ENCODE measurements around the gene FAH.

Gene FAH

DNA sequence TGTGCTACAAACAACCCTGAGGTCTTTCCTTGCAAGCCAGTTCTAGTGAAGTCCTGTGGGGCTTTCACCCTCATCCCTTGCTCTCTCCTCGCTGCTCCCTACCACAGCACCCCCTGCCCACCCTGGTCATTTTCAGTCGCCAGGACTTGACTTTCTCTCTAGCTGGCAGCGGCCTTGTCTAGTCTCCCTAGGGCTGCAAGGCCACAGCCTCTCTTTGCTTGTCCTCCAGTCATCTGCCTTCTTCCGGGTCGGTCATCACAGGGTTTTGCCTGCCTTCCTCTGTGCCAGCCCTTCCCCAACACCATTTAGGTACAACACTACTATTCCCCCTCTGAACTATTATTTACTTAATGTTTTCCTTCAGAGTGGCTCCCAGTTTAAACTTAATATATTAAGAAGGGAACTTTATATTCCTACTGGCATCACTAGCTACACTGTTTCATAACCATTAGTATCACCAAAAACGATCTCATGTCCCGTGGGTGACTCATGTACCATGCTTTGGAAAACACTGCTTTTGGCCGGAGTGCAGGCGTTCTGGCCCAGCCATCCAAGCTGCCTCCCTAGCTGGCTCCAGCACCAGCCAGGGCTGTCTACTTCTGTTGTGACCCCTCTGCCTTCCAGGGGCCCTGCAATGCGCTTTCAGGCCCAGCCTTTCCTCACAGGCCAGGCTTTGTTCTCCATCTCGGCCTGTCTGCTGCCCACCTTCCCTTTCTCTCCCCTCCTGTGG lies 21.4 kb downstream of the FAH start:
- DNase-seq, result no peak

DNA sequence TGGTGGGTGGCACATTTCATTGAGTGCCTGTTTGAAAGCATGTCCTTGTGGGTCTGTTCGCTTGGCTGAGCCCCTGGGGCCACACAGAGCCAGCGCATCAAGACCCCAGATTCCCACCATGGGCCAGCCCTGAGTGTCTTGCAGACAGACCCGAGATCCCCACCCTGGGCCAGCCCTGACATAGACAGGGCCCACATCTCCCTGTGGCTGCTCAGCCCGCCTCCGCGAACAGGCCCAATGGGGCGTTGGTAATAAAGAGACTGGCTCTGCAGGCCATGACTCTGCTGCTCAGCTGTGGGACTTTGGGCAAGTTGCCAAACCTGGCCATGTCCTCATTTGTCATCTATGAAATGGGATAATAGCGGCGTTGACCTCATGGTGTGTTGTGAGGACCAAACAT lies 22.6 kb downstream of the FAH start:
- no peak for DNase-seq

GRCh38 chr15:80176443-80176842 lies 23.6 kb downstream of the FAH start:
- DNase-seq, result no peak

DNA sequence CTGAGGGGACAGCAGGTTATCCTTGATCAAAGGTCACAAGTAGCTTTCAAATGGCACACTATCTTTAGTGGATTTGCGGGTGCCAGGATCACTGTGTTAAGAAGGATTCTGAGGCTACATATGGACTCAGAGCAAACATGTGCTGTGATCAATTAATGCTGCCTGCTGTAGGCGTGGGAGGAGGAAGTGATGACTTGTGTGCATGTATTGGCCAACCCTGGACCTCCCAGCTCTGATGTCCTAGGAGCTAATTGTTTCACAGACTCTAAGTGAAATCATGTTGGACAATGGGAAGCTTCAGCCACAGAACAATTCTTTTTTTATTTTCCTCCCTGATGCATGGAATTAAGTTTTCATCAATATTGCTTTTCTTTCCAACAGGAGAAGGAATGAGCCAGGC lies 24.4 kb downstream of the FAH start:
- DNase-seq, result peak; percentile 3 to 7

- no peak for DNase-seq
Measured at GRCh38 chr15:80179025-80179759, 26.4 kb downstream of the FAH start.

DNA sequence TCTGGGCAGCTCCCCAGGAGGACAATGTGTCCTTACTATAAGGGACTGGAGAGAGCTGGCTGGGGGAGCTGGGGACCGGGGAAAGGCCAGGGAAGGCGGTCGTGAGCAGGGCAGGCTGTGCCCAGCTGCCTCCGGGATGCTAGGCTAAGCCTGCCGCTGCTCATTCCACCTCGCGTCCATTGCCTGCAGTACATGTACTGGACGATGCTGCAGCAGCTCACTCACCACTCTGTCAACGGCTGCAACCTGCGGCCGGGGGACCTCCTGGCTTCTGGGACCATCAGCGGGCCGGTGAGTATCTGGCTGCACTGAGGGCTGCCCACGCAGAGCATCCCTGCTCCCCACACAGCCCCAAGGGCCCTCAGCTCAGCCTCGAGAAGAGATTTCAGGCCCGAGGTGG lies 27.1 kb downstream of the FAH start:
- no peak for DNase-seq

- no peak for DNase-seq
Measured at GRCh38 chr15:80180468-80180867, 27.7 kb downstream of the FAH start.

GRCh38 chr15:80180986-80181385 lies 28.2 kb downstream of the FAH start:
- no peak for DNase-seq

DNA sequence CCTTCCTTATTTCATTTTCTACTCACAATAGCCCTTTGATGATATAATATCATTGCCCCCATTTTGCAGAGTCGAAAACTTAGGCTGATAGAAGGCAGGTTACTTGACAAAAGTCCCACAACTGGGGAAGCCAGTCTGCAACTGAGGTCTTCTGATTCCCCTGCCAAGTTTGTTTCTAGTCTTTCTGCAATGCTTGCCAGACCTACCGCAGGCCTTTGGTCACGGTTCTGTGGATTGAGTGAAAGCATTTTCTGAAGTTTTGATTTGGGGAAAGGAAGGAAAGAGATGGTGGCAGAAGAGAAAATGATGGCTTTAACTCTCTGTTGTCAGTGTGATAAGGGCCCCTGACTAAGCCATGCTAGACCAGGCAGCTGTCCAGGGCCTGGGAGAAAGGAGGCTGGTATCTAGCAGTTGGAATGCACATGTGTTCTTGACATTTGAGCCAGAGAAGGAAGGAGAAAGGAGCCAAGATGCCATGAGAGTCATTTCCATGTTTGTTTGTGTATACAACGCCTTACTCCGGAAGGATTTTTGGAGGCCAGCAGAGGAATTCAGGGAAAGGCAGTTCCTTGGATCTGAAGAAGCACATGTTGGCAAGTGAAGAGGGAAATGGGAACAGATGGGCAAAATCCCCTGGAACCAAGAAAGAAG lies 29.9 kb downstream of the FAH start:
- DNase-seq, result no peak

- no peak for DNase-seq
Measured at GRCh38 chr15:80183306-80183705, 30.5 kb downstream of the FAH start.

DNA sequence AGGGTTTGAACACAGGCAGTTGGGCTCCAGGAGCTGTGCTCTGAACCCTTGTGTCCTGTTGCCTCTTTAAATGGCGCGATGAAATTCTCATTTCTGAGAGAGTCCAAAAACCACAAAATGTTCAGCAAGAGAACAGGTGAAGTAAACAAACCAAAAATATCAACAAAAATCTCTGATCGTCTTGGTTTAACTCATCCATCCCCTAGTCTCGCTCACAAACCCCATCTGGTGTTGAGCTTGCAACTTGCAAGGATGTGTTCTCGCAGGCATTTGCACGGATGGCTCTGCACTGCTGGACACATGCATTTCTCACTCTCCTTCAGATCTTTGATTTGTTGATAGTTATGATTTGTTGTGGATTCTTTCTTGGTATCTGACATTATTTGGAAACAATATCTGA lies 31.1 kb downstream of the FAH start:
- no peak for DNase-seq

DNA sequence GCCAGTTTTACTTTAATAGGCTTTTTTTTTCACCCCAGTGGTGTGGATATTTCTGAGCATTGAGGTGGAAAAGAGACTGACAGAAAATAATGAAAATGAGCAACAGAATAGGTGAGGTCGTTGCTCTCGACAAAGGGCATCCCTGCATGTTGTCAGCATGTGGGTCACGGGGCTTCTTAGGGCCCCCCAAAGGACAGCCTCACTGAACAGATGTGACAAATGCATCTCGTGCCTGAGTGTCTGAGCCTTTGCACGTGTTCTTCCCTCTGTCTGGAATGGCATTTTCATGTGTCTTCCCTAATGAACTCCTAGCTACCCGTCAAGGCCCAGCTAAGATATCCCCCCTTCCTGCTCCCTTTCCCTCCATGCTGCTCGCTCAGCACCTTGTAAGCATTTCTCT lies 31.8 kb downstream of the FAH start:
- no peak for DNase-seq

DNA sequence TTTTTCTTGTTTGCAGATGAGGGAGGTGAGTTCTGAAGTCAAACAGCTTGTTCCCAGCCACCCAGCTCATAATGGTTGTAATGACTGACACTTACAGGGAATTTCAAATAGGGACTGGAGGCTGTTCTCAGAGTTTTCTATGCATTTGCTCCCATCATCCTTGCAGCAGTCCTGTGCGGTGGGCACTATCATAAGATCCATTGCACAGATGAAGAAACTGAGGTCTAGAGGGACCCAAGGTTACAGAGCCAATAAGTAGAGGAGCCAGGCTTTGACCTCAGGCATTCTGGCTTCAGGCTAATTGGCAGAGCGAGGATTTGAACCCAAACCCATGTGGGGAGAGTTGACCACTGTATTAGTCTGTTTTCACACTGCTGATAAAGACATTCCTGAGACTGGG lies 32.4 kb downstream of the FAH start:
- no peak for DNase-seq

DNA sequence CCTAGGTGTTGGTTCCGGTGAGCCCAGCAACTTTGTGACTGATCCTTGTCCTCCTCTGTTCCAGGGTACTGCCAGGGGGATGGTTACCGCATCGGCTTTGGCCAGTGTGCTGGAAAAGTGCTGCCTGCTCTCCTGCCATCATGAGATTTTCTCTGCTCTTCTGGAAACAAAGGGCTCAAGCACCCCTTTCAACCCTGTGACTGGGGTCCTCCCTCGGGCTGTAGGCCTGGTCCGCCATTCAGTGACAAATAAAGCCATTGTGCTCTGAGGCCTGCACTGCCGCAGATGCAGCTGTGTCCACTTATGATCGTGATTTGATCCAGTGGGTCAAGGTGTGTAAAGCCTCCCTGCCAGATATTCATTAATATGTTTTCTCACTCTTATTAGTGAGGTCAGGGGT lies 33.3 kb downstream of the FAH start:
- DNase-seq, result no peak

DNA sequence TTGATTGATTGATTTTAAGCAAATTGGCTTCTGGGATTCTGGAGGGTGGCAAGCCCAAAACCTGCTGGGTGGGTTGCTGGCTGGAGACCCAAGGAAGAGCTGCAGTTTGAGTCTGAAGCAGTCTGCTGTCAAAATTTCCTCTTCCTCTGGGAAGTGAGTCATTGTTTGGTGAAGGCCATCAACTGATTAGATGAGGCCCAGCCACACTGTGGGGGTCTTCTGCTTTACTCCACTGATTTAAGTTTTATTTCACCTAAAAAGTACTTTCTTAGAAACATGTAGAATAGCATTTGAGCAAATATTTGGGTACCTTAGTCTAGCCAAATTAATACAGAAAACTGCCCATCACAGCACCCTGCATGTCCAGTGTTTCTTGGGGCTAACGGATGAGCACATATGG lies 33.8 kb downstream of the FAH start:
- DNase-seq, result no peak

GRCh38 chr15:80188251-80188650 lies 35.5 kb downstream of the FAH start:
- DNase-seq, result no peak

- no peak for DNase-seq
Measured at GRCh38 chr15:80191198-80191597, 38.4 kb downstream of the FAH start.

- no peak for DNase-seq
Measured at GRCh38 chr15:80191897-80192595, 39.2 kb downstream of the FAH start.

DNA sequence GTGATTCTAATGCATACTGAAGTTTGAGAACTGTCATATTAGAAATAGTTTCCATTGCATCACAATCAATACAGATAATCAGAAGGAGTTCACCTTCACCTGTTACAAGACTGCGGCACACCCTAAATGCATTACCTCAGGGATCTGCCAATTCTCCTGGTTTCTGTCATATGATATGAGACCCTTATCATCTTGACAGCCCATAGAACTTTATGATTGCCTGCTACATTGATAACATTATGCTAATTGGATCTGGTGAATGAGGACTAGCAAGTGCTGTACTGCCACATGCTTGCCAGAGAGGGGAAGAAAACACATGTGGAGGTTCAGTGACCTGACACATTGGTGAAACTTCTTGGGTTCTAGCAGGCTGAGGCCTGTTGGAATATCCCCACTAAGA lies 41.4 kb downstream of the FAH start:
- no peak for DNase-seq

GRCh38 chr15:80194914-80195313 lies 42.1 kb downstream of the FAH start:
- no peak for DNase-seq

DNA sequence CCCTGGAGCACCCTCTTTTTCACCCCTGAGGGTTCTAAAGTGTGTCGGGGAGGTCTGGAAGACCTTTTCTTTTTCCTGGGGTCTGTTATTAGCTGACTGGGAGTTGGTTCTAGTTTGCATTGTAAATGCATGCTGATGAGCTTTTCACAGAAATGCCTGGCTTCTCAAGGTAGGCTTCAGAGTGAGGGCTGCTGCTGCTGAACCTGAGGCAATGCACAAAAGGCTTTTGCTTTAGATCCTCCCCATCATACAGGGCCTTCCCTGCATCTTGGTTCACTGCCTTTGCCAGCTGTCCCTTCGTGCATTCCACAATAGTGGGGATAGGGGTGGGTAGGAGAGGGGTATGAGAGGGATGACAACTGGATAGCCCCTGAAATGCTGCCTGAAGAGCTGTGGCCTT lies 46.6 kb downstream of the FAH start:
- no peak for DNase-seq

GRCh38 chr15:80199869-80200268 lies 47.1 kb downstream of the FAH start:
- DNase-seq, result no peak

GRCh38 chr15:80201256-80202015 lies 48.6 kb downstream of the FAH start:
- no peak for DNase-seq
